ENCODE measurements around the gene UNG. TPM values are rescaled to one million over a fixed set of nuclear protein-coding genes. Genes with fewer than 3 reads are reported as not detected.

The UNG gene
- total RNA-seq, 1 experiment from 2014 or later = 188 TPM

DNA sequence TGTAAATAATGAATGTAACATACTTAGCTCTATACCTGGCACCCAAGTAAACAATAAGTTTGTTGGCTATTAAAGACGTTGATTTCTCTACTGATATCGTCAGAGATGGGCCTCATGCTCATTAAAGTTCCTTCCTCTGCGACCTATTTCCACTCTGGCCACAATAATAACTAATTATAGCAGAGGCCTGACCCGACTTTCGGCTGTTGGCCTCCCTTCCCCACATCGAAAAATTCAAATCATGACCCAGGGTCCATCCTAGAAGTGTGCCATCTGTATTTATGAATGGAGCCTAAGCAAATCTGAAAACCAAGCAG lies 45.3 kb upstream of the UNG start:
- no peaks in the 10 kb centered on the region; the same call in 1 of the 2 replicates for H3K27me3 Mint-ChIP-seq (ENCODE audit: low read depth)

More for the DNA sequence above, 45.3 kb upstream of the UNG start:
- Mint-ChIP-seq H3K9me3 (no peaks in the 10 kb centered on the region; a peak in 1 of 5 replicates), H3K4me1 (peaks cover 12 to 15% of the 10 kb centered on the region in 2 experiments), H3K36me3 (ENCODE audit: insufficient read depth in 1 of 3, low read depth in 3 of 3) (no peaks in the 10 kb centered on the region), H3K4me3 (peak overlapping the region; percentile 86 to 96), H3K27ac (peak overlapping the region in 1 of 3 experiments; percentile 92; a peak in 1 of 7 replicates)
- Histone ChIP-seq H2BK5ac (ENCODE audit: insufficient read length, low read length) (no peak overlapping the region), H3K27ac (ENCODE audit: insufficient read length, low read depth, low read length) (no peak overlapping the region), H3K4me2 (ENCODE audit: insufficient read depth, insufficient read length, low read length) (peak overlapping the region; percentile 29), H3K23me2 (ENCODE audit: insufficient read length, low read depth, low read length, poor library complexity, severe bottlenecking) (peaks cover 7% of the 10 kb centered on the region), H3K4me1 (ENCODE audit: insufficient read depth, low read length) (no peaks in the 10 kb centered on the region; the same call in 1 of the 2 replicates), H3K18ac (ENCODE audit: insufficient read length, low read depth, low read length) (no peak overlapping the region), H3T11ph (ENCODE audit: low read length) (no peak overlapping the region), H2BK15ac (ENCODE audit: low read depth, low read length) (no peak overlapping the region), H4K5ac (ENCODE audit: insufficient read length, low read depth, low read length) (no peak overlapping the region), H2BK12ac (ENCODE audit: insufficient read length, low read depth, low read length) (no peak overlapping the region), H4K20me1 (ENCODE audit: control insufficient read depth, insufficient read depth, insufficient read length) (no peaks in the 10 kb centered on the region), H3K4ac (ENCODE audit: low read depth, low read length) (no peak overlapping the region), H2BK120ac (ENCODE audit: low read depth, low read length, poor library complexity, severe bottlenecking) (no peak overlapping the region), H3K79me1 (ENCODE audit: insufficient read depth, low read depth, low read length, poor library complexity, severe bottlenecking) (no peaks in the 10 kb centered on the region), H3K27me3 (ENCODE audit: insufficient read depth, low read length) (no peaks in the 10 kb centered on the region), H2BK20ac (ENCODE audit: low read depth, low read length, poor library complexity, severe bottlenecking) (no peak overlapping the region), H4K91ac (ENCODE audit: insufficient read length, low read depth, low read length) (no peak overlapping the region), H2AK5ac (ENCODE audit: insufficient read length, low read length) (no peak overlapping the region), H3K14ac (ENCODE audit: insufficient read depth, low read length) (no peak overlapping the region), H3K23ac (ENCODE audit: insufficient read length, low read depth, low read length) (no peak overlapping the region), H4K8ac (replicated peaks; ENCODE audit: insufficient read length, low read depth, low read length) (no peak overlapping the region), H3K56ac (ENCODE audit: insufficient read length, low read depth, low read length) (no peak overlapping the region), H3K9ac (ENCODE audit: extremely low read depth, insufficient read length, low read length) (no peak overlapping the region), H2AFZ (ENCODE audit: low read length) (no peak overlapping the region), H3K9me3 (ENCODE audit: control insufficient read depth, low read depth, low read length) (no peaks in the 10 kb centered on the region), H3K79me2 (ENCODE audit: insufficient read depth, low read length) (no peaks in the 10 kb centered on the region)
- no peak for DNase-seq
- WGBS (ENCODE audit: extremely low coverage, insufficient read length, low lambda C conversion rate) = no CpG with 5 or more reads among the region's 6 CpGs
- TF ChIP-seq, protein P1, sequence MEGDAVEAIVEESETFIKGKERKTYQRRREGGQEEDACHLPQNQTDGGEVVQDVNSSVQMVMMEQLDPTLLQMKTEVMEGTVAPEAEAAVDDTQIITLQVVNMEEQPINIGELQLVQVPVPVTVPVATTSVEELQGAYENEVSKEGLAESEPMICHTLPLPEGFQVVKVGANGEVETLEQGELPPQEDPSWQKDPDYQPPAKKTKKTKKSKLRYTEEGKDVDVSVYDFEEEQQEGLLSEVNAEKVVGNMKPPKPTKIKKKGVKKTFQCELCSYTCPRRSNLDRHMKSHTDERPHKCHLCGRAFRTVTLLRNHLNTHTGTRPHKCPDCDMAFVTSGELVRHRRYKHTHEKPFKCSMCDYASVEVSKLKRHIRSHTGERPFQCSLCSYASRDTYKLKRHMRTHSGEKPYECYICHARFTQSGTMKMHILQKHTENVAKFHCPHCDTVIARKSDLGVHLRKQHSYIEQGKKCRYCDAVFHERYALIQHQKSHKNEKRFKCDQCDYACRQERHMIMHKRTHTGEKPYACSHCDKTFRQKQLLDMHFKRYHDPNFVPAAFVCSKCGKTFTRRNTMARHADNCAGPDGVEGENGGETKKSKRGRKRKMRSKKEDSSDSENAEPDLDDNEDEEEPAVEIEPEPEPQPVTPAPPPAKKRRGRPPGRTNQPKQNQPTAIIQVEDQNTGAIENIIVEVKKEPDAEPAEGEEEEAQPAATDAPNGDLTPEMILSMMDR (conservative IDR thresholded peaks at IDR 0.05) = no peak
